OCI-LY3 (cell line): ENCODE results near the gene MTCL3.

ENCODE experiments used
- H2AFZ ChIP-seq: fragments of 200-600, 300-600 bp; shearing (Covaris generic); 2 replicates; pipeline ENCODE4 v1.6.0; 2014; ENCODE audit warnings: antibody characterized with exemption, low read depth, low read length
- H3K27ac ChIP-seq: fragments of 200-600, 300-600 bp; sonication (generic); 2 replicates; pipeline ENCODE4 v1.5.1; 2014; ENCODE audit warnings: mild to moderate bottlenecking, low read length, moderate library complexity, mixed read lengths
- H3K27me3 ChIP-seq: fragments of 200-600, 300-600 bp; sonication (generic); 2 replicates; pipeline ENCODE4 v1.6.1; 2014; ENCODE audit warnings: low read depth, low read length, mixed read lengths
- H3K36me3 ChIP-seq: fragments of 200-600, 300-600 bp; sonication (generic); replicated peaks from 2 replicates; pipeline ENCODE3; 2014; ENCODE audit warnings: low read depth, low read length, mixed read lengths
- H3K4me1 ChIP-seq: fragments of 300-600, 200-600 bp; sonication (generic); 2 replicates; pipeline ENCODE4 v1.6.1; 2014; ENCODE audit warnings: low read length, mixed read lengths
- H3K4me2 ChIP-seq: fragments of 200-600, 300-600 bp; sonication (generic); 2 replicates; pipeline ENCODE4 v1.6.1; 2014; ENCODE audit warnings: low read length, mixed read lengths
- H3K4me3 ChIP-seq: fragments of 300-600, 200-600 bp; sonication (generic); 2 replicates; pipeline ENCODE4 v1.5.1; 2014; ENCODE audit warnings: antibody characterized with exemption, mild to moderate bottlenecking, low read length, moderate library complexity
- H3K79me2 ChIP-seq: fragments of 300-600, 200-600 bp; shearing (Covaris generic); 2 replicates; pipeline ENCODE4 v1.6.1; 2014; ENCODE audit warnings: mild to moderate bottlenecking, low read length, mixed read lengths
- H3K9ac ChIP-seq: fragments of 300-600, 200-600 bp; shearing (Covaris generic); 2 replicates; pipeline ENCODE4 v1.6.0; 2014; ENCODE audit warnings: mild to moderate bottlenecking, low read length, moderate library complexity
- H3K9me3 ChIP-seq: fragments of 200-600, 300-600 bp; shearing (Covaris generic); 2 replicates; pipeline ENCODE4 v1.6.1; 2014; ENCODE audit warnings: low read length, mixed read lengths; ENCODE audit not compliant: insufficient read depth
- H4K20me1 ChIP-seq: fragments of 200-600, 300-600 bp; sonication (generic); 2 replicates; pipeline ENCODE4 v1.6.1; 2016; ENCODE audit warnings: low read length, mixed read lengths; ENCODE audit not compliant: insufficient read depth
- CTCF ChIP-seq: fragments of 200-600, 300-600 bp; sonication (generic); IDR thresholded peaks from 2 replicates; pipeline ENCODE4 v1.5.1; 2014; ENCODE audit warnings: antibody characterized with exemption, low read length, low read depth
- EZH2phosphoT487 ChIP-seq: fragments of 200-600 bp; shearing (Covaris generic); IDR thresholded peaks from 2 replicates; pipeline ENCODE4 v1.6.1; 2018; ENCODE audit warnings: antibody characterized with exemption, mixed run types, low read depth

The MTCL3 gene

DNA sequence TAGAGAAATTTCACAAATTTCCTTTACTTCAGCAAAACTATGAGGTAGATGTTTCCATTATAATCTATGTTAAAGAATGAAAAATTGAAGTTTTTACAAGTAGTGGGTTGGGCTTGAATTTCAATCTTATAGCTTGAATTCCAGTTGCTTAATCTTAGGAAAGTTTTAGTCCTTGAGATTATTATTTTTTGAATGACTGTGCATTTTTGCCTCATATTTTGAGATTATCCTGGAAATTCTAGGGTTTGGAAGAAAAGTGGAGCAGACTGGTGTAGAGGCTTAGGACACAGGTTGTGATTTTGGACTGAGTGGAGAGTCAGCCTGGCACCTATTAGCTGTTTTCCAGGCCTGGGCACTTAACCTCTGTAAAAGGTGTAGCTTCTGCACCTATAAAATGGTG is 5.7 kb downstream of the MTCL3 start:
- no peak overlapping the region for H2AFZ ChIP-seq
- no peaks in the 10 kb centered on the region for H4K20me1 ChIP-seq
- no peaks in the 10 kb centered on the region for H3K9me3 ChIP-seq
- H3K27me3 ChIP-seq = no peaks in the 10 kb centered on the region
- H3K9ac ChIP-seq = no peak overlapping the region
- H3K27ac ChIP-seq = no peak overlapping the region
- H3K36me3 ChIP-seq = no peaks in the 10 kb centered on the region
- H3K4me1 ChIP-seq = 0 out of 2 replicates have a peak, but pooled peaks cover 4% of the 10 kb centered on the region
- H3K4me2 ChIP-seq = no peak overlapping the region
- no peak overlapping the region for H3K4me3 ChIP-seq
- TF ChIP-seq CTCF = no peak
- TF ChIP-seq EZH2phosphoT487 = no peak
- H3K79me2 ChIP-seq = no peaks in the 10 kb centered on the region

GRCh38 chr6:127510876-127511275 is 8.3 kb downstream of the MTCL3 start:
- Histone ChIP-seq H3K9me3 (no peaks in the 10 kb centered on the region), H3K27ac (no peak overlapping the region), H3K4me2 (no peak overlapping the region), H3K4me1 (no peaks in the 10 kb centered on the region), H3K4me3 (no peak overlapping the region), H3K27me3 (no peaks in the 10 kb centered on the region), H3K9ac (no peak overlapping the region), H3K36me3 (no peaks in the 10 kb centered on the region), H2AFZ (no peak overlapping the region), H3K79me2 (no peaks in the 10 kb centered on the region), H4K20me1 (no peaks in the 10 kb centered on the region)
- TF ChIP-seq CTCF = no peak
- TF ChIP-seq EZH2phosphoT487 = no peak

- no peaks in the 10 kb centered on the region for H3K27me3 ChIP-seq
- no peaks in the 10 kb centered on the region for H3K9me3 ChIP-seq
- TF ChIP-seq CTCF (no peak), EZH2phosphoT487 (no peak)
- H3K79me2 ChIP-seq = no peaks in the 10 kb centered on the region
- no peak overlapping the region for H3K9ac ChIP-seq
- no peak overlapping the region for H3K27ac ChIP-seq
- H3K4me3 ChIP-seq = no peak overlapping the region
- H3K4me1 ChIP-seq = no peaks in the 10 kb centered on the region
- no peaks in the 10 kb centered on the region for H3K36me3 ChIP-seq
- H2AFZ ChIP-seq = no peak overlapping the region
- no peaks in the 10 kb centered on the region for H4K20me1 ChIP-seq
- no peak overlapping the region for H3K4me2 ChIP-seq
These were observed 12.2 kb downstream of the MTCL3 start for GRCh38 chr6:127506894-127507293.

DNA sequence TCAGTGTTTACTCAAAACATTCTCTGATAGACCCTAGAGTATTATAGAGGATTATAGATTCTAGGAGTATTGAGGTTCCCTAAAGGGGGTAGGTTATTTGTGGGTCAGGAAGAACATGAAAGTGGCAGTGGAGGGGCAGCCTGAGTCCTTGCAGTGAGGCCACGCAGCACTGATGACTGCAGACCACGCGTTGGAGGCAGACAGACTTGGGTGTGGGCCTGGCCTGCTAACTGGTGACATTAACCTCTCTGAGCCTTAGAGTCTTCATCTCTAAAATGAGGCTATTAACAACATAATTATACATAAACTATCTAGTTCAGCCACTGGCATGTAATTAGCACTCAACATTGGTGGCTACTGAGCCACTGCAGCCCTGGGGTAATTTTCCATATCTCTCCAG is 16.1 kb downstream of the MTCL3 start:
- no peak for TF ChIP-seq CTCF
- no peak for TF ChIP-seq EZH2phosphoT487
- Histone ChIP-seq H4K20me1 (no peaks in the 10 kb centered on the region), H3K4me1 (no peaks in the 10 kb centered on the region), H3K79me2 (no peaks in the 10 kb centered on the region), H3K9me3 (no peaks in the 10 kb centered on the region), H3K4me3 (no peak overlapping the region), H2AFZ (no peak overlapping the region), H3K4me2 (no peak overlapping the region), H3K9ac (no peak overlapping the region), H3K27me3 (no peaks in the 10 kb centered on the region), H3K27ac (no peak overlapping the region), H3K36me3 (no peaks in the 10 kb centered on the region)
